SH-SY5Y (cell line): Measurements from ENCODE around the gene LSMEM2.

Experiments used
- GATA2 ChIP-seq: IDR thresholded peaks from 2 replicates; pipeline ENCODE4 v1.6.1; 2011; ENCODE audit warnings: mild to moderate bottlenecking, low read depth, low read length
- GATA3 ChIP-seq: IDR thresholded peaks from 2 replicates; pipeline ENCODE4 v1.6.1; 2011; ENCODE audit warnings: low read depth, mild to moderate bottlenecking, low read length, moderate library complexity

- TF ChIP-seq GATA3 (no peak), GATA2 (no peak)
These were observed 2.2 kb upstream of the LSMEM2 start for GRCh38 chr3:50276762-50277101.
